GM21723 (cell line): ENCODE results near the gene CELSR1.

ENCODE experiments used
- ATAC-seq: cut with Tn5 transposase; IDR thresholded peaks from one replicate; pipeline ENCODE4 v1.9.1; 2021; ENCODE audit warnings: mild to moderate bottlenecking, moderate library complexity; ENCODE audit not compliant: unreplicated experiment

The CELSR1 gene

DNA sequence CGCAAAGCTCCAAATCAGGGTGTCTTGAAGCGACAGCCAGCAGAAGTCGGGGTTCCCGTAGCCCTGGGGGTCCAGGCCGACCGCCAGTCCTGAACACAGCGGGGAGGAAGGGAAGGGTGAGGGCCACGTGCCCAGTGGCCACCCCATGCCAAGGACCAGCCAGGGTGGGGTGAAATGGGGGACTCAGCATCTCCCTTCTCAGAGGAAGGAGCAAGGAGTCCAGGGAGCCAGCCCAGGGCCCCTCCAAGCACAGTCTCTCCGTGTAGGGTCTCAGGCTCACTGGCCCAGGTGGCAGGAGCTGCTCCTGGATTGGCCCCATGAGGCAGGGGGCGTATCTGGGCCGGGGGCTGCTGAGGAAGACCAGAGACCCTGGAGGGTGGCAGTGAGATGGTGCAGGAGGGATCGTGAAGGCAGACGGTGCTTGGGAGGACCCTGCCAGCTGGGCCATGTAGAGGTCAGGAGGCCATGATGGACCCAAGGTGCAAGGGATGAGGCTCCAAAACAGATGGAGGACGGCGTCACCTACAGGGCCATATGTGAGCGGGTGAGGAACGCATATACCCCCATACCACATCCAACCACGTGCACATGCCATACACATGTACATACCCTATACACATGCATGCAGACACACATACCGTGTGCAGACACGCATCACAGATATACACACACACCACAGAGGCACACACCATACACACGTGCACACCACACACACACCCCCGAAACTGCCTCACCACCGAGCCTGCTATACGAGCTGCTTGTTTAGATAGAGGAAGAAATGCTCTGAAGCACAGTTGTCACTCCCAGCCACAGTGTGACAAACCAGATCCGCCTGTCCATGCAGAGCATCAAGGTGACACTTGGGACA is 167.5 kb downstream of the CELSR1 start:
- no peak for ATAC-seq

DNA sequence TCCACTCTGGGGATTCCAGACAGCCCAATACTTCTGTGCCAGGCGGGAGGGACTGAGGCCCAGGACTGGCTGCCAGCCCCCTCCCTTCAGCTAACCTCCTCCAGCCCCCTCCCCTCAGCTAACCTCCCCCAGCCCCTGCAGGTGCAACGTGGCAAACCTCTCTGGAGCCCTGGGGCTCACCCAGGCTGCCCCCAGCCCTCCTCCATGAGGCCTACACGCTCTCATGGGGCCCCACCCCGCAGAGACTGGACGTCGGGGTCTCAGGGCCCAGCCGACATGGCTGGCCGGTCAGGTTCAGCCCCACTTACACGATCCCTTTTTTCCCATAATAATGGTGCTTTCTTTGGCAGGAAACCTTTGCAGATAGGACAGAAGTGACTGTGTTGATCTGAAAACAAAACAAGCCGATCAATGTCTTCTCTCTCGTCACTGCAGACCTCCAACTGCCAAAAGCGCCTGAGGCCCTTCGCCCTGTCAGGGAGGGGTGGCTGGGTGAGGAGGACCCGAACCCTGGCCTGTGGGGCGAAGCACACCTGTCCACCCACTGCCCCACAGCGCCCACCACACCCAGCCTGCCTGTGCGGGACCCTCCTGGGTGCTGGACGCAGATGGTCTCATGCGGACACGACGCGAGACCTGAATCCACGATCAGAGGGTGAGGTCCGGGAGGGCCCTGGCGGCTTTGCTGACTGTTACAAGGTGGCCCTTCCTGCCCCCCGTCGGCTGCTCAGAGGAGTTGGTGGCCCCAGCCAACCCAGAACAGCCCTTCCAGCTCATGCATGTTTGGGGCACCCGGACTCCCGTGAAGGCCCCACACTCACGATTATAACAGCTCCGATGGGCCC is 168.3 kb downstream of the CELSR1 start:
- ATAC-seq, result no peak

DNA sequence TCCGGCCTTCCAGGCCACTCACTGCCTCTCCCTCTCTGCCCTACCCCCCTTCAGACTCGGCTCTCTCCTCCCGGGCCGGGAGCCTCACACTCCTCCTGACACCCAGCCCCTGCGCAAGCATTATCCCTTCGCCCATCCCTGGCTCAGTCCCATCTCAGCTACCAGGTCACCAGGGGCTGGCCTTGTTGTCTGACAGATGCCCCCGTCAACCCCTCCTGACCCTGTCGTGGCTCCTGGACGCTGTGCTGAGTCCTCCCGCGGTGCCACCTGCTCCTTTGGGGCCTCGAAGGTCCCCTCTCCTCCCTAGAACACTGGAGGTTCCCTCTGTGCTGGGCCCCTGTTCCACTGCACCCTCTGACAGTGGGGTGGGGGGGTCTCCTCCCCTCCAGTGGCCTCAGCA is 169.0 kb downstream of the CELSR1 start:
- no peak for ATAC-seq

DNA sequence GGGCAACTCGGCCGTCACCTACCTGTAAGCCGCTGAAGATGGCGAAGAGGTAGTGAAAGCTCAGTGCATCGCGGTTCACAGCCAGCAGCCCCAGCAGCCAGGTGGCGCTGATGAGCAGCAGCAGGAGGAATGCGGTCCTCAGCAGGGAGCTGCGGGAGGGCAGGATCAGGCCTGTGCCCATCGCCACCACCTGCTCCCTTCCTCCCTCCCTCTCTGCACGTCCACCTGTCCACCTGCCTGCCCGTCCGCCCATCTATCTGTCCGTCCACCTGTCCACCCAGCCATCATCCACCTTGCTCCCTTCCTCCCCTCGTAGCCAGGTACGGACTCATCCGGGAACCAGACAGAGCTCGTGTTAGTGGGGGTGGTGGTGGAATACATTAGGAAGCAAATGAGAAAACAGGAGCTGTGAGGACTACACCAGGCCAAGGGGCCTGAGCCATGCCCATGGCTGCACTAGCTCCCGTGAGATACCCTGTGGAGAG is 169.7 kb downstream of the CELSR1 start:
- ATAC-seq, result no peak

DNA sequence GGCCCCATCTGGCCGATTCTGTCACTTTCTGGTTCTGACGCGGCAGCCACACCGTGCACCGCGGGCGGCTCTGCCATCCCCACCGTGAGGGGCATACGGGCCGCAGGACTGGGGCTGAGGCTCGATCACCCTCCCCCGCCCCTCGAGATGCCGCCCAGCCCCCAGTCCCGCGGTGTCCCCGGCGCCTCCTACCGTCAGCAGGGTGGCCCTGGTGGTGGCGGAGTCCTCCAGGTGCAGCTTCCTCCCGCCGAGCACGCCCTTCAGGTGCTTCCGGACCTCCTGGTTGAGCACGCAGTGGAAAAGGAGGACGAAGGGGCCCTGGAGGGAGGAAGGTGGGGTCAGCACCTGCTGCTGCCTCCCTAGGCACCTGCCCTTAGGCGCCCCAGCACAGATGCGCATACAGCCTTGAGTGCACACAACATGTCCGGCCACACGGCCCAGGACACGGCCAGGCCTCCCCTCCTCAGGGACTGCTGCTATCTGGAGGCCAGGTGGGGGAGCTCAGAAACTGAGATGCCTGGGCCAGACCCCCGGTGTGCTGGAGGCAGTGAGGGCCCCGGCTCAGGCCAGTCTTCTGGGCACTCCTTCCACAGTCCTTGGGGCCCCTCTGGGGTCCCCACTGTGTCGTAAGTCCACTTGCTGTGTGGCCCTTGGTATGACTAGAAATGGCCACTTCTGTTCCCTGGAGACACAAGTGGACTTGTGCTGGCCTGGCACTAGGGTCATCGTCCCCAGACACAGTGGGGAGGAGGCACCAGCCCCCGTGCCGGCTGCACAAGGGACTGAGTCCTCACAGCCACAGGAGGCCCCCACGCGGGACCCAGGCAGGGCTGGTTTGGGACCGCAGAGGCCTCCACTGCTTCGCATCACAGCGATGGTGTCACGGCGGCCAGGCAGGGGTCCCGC is 170.4 kb downstream of the CELSR1 start:
- no peak for ATAC-seq

DNA sequence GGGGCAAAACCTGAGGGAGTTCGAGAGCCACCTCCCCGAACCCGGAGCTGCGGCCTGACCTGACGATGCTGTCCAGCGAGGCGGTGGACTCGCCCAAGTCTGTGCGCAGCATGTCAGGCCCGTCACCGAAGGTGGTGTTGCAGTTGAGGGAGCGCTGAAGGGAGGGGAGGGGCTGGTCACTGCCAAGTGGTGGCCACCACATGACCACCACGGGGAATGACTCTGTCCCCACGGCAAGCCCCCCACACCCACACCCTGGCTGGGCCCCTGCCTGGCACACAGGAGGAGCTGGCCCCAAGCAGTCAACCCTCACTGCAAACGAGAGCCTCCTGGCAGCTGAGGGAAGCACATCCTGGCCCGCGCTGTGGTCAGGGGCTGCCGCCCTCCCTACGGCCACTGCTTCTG is 171.1 kb downstream of the CELSR1 start:
- ATAC-seq, result no peak

DNA sequence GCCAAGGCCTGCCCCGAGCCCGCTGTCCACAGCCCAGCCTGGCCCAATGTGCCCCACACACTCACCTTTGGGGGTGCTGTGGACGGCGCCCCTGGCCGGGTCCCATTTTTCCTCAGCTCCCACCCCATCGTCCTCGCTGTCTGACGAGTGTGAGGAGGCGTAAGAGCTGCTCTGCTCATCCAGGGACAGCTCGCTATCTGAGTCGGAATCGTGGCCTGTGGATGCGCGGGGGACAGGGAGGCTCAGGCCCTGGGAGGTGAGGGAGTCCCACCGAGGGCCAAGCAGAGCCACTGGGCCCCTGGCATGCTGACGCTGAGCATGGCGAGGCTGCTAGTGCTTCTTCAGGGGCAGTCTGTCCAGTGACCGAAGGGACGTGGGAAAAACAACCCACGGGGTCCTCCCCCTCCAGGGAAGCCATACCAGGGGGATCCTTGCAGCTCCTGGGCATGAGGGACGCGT is 172.2 kb downstream of the CELSR1 start:
- no peak for ATAC-seq

DNA sequence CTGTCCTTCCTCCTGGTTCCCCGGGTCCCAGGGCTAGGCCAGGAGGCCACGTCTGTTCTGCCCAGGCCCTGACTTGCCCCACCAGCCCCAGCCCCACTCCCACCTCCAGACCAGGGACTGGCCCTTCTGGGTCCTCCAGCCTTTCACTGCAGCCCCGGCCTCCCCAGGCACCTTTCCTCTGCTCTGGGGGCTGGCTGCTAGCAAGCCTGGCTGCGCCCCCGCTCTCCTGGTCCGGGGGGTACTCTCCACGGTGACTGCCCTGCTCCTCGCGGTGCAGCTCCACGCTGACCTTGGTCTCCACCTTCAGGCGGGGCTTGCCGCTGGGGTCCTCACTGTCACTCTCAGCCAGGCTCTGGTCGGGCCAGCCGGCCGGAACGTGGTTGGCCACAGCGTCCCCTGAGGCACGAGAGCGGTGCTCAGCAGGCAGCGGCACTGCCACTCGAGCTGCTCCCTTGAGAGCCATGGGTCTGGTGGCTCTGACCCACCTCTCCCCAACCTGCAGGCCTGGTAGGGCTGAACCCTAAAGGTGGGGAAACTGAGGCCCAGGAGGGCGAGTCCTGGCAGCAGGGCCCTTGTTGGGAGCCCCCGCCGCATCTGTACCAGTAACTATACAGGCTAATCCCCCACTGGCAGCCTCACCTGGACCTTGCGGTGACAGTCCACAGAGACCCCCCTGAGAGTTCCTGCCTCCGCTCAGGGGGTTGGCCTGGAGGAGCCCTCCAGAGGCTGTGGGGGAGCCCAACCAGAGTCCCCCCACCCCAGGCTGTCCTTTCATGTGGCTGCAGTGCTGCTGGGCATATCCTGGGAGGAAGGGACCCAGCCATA is 172.9 kb downstream of the CELSR1 start:
- no peak for ATAC-seq

DNA sequence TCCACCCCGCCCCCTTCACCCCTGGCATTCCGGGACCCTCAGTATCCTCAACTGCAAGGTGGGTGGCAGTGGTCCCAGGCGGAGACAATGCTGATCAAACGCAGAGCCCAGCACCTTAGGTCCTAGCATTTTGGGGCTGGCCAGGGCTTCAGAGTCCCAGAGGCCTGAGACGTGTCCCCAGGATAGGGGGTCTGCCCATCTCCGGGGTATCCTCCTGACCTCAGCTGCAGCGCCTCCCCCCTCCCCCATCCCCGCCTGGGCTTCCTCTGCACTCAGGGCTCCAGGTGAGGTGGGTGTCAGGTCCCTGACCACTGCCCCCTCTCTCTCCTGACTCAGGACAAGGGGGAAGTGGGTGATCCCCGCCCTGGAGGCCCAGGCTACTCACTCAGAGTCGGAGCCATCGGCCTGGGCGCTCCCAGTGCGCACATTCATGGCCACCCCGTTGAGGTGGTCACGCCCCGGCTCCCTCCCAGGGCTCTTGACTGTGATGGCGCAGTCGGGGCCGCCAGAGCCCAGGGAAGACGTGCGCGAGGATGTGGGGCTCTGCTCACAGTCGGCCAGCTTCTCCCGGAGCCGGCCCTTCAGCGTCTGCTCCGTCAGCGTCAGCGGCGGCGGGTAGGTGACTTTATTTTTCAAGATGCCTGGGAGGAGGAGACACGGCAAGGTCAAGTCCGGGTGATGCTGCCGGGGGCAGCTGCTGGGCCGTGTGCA is 173.7 kb downstream of the CELSR1 start:
- no peak for ATAC-seq

DNA sequence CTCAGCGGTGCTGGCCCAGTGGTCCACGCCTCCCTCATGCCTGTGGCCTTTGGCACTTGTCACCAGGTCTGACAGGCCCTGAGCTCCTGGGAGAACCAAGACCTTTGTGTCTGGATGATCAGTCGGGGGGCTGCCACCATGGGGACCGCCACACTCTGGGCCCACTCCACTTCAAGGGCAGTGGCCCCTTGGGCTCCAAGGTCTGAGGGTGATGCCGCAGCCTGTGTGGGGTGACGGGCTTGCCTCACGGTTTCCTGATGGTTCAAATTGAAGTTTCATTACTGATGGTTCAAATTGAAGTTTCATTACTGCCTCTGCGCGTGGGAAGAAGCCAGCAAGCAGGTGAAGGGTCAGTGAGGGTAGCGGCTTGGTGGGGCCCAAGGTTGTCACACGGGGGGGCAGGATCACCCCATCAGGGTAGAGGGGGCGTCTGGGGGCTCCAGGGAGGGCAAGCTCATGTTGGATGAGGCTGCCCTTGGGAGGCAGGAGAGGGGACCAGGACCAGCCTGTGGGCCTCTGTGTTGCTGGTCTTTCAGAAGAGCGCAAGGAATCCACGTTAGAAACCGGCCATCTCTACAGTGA is 174.4 kb downstream of the CELSR1 start:
- no peak for ATAC-seq

DNA sequence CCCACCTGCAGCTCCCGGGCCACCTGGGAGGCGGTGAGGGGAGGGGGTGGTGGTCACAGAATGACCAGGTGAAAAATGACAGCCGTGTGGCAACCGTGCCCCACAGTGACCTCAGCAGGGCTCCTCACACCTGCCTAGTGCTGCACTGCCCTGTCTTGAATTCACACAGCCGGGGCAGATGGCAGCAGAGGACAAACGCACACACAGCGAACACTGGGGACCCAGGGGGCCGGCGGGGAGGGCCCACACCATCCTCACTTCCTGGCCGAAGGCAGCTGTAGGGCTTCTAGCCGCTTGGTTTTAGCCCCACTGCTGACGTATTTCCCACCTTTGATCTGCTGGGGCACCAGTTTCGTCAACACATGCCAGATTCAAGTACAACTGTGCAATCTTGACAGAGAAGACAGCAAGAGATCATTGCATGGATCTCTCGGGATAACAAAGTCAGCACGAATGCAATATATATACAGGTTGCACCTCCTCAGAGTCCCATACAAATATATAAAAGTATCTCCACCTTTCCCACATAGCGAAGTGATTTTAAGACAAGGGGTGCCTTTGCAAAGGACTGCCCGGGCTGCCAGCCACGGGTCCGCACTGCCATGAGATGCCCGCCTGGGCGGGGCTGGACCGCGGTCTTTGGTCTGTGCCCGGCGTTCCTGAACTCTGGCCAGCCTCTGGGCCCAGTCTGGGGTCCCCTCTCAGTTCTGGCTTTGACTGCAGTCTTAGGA is 175.1 kb downstream of the CELSR1 start:
- ATAC-seq, result no peak

DNA sequence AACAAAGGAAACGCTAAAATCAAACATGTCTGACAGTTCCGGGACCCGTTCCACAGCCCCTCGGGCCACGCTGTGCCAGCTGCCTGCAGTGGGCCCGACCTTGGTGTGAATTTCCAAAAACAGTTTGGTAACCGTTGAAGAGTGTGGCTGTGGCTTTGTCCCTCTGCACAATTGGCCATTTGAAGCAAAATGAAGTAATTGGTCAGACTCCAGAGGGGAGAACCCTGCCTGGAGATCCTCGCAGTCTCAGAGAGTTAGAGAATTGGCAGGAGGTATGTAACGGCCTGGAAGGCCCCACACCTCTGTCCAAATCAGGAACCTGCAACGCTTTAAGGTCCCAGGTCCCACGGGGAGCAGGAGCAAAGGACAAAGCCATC is 175.6 kb downstream of the CELSR1 start:
- no peak for ATAC-seq

DNA sequence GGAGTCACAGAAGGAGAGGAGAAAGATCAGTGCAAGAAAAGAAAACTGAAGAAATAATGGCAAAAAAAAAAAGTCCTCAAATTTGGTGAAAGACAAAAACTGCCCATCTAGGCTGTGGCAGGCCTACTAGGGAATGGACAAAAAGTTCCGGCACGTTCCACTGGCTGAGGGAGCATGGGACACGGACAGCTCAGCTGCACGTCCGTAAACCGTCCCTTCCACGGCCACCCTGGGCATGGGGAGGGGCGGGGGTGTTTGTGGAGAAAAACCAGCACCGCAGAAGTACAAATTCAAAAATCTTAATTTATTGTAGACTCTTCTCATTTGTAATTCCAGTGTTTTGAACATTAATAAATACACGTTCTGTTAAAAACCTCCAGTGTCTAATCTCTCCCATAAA is 176.5 kb downstream of the CELSR1 start:
- no peak for ATAC-seq

DNA sequence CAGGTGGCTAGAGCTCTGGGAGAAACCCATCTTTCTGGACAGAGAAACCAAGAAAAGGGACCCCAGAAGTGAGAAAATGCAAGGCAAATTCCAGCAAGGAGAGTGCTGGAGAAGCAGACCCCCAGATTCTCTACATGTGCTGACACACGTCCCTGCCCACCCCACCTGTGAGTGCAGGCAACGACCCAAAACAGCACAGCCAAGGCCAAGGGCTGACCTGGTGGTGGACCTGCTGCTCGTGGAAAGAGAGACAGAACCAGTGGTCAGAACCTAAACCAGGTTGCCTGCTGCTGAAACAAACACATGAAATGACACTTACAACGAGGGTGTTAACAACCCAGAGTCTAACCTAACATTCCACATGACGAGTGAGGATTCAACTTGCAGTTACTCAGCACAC is 177.3 kb downstream of the CELSR1 start:
- ATAC-seq, result no peak

DNA sequence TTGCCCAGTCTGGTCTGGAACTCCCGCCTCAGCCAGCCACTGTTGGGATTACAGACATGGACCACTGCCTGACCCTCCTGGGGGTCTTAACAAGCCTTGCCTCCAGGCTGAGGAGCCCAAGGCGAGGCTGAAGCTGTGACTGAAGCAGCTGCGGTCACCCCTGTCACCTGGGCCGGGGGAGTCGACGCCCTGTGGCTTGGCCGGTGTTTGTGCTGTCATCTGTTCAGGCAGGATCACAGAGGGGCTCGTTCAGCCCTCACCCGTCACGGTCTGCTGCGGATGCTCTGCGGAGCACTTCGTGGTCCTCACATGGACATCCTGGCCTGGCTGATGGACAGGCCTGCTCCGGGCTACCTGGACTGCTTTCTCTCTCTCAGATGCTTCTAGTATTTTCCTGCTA is 178.1 kb downstream of the CELSR1 start:
- no peak for ATAC-seq

DNA sequence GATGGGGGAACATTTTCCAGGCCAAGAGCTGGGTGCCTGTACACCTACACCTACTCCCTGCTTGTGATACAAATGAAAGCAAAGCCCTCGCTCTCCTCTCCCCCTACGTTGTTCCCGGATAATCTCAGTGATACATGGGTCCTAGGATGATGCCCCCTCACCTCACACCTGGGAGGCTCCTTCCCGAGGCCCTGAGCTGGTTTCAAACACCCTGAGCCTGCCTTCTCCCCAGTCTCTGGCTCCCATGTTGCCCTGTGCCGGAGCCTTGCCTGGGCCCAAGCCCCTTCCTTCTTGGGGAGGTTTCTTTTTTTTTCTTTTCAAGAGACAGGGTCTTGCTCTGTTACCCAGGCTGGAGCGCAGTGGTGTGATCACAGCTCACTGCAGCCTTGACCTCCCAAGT is 178.7 kb downstream of the CELSR1 start:
- ATAC-seq, result no peak

DNA sequence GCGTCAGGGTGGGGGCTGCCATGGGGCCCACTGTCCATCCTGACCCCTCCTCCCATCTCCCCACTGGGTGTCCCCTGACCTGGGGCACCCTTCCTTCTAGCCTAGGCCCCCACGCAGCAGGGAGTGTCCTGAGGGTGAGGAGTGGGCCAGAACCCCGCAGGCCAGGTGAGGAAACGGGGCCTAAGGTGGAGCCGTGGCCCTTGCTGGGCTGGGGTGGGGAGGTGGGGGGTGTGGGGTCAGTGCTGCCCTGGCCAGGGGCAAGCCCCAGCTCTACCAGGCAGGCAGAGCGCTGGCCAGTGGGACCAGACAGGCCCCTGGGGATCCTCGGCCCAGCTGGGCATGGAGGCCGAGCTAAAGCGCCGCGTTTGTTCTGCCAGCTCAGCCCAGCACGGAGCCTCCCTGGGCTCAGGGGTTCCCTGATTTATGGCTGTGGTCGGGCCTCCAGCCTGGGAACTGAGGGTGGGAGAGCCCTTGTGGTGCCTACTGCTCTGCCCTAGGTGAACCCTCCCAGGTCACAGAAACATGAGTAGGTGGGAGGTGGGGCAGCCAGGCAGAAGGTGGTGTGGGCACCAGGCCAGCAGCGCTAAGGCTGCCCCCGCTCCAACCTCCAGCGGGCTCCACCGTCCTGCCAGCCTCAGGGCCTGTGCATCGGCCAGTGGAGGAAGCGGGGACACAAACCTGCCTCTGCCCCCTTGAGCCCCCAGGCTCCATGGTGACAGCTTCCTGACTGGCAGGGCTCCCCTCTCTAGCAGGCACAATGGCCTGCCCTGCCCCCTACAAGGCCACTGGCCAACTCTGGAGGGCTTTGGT is 179.5 kb downstream of the CELSR1 start:
- no peak for ATAC-seq
